HUDEP-2 (cell line): ENCODE measurements around the gene HBS1L.

Experiments
- DNase-seq, 76 experiments: peaks; one replicate each; lab custom pipeline; 2025; ENCODE audit not compliant: unreplicated experiment in 76 of 76; lab: John Stamatoyannopoulos, UW

HBS1L gene

GRCh38 chr6:135004399-135004798 is 50.2 kb downstream of the HBS1L start:
- peak in 2 of 76 experiments; percentile 24 to 33 for DNase-seq

GRCh38 chr6:135002974-135003703 is 51.5 kb downstream of the HBS1L start:
- peak in 2 of 76 experiments; percentile 21 for DNase-seq

GRCh38 chr6:135002229-135002844 is 52.3 kb downstream of the HBS1L start:
- DNase-seq: peak in 17 of 76 experiments; percentile 10 to 47 (median 33)

GRCh38 chr6:134999107-134999506 is 55.5 kb downstream of the HBS1L start:
- no peak for DNase-seq

- no peak for DNase-seq
Observed at GRCh38 chr6:134997133-134997995, 57.3 kb downstream of the HBS1L start.

GRCh38 chr6:134995536-134995935 is 59.1 kb downstream of the HBS1L start:
- DNase-seq: no peak

- DNase-seq: no peak
Observed at GRCh38 chr6:134994431-134994830, 60.2 kb downstream of the HBS1L start.

- DNase-seq: no peak
Observed at GRCh38 chr6:134992155-134992554, 62.5 kb downstream of the HBS1L start.

GRCh38 chr6:134990262-134990661 is 64.4 kb downstream of the HBS1L start:
- no peak for DNase-seq

GRCh38 chr6:134984821-134985220 is 69.8 kb downstream of the HBS1L start:
- DNase-seq: no peak

- DNase-seq: no peak
Observed at GRCh38 chr6:134983823-134984222, 70.8 kb downstream of the HBS1L start.

GRCh38 chr6:134982161-134982560 is 72.5 kb downstream of the HBS1L start:
- DNase-seq: no peak

GRCh38 chr6:134980846-134981245 is 73.8 kb downstream of the HBS1L start:
- DNase-seq: peak in 41 of 76 experiments; percentile 12 to 95 (median 77)

- DNase-seq: no peak
Observed at GRCh38 chr6:134979142-134979541, 75.5 kb downstream of the HBS1L start.

GRCh38 chr6:134974370-134974769 is 80.3 kb downstream of the HBS1L start:
- DNase-seq: no peak

- no peak for DNase-seq
Observed at GRCh38 chr6:134967711-134968110, 86.9 kb downstream of the HBS1L start.

- no peak for DNase-seq
Observed at GRCh38 chr6:134964451-134965203, 90.0 kb downstream of the HBS1L start.

GRCh38 chr6:134962421-134962820 is 92.2 kb downstream of the HBS1L start:
- DNase-seq: no peak

- peak in 28 of 76 experiments; percentile 12 to 82 (median 44) for DNase-seq
Observed at GRCh38 chr6:134961366-134961765, 93.3 kb downstream of the HBS1L start.

- no peak for DNase-seq
Observed at GRCh38 chr6:134959603-134960002, 95.0 kb downstream of the HBS1L start.

GRCh38 chr6:134956676-134957075 is 97.9 kb downstream of the HBS1L start:
- DNase-seq: no peak
